Measurements from ENCODE around the gene NEUROD2.

The NEUROD2 gene

DNA sequence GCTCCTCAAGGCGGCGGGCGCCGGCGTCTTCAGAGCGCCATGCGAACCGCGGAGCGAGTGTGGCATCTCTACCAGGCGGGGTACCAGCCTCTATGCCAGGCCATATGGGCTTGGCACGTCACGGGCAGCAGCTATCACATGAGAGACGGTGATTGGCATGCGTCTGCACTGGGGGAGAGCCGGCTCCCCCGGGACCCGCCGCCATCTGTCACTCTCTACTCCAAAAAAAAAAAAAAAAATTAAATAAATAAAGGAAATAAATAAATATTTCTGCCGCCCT lies at the start of gene NEUROD2:
Gene NEUROD2 (minus strand): TSS at position 70 of the 280 bp plus-strand sequence. CDS start 1,321 bp downstream, outside the sequence.
- DNase-seq (ENCODE audit: low spot score) = peak; percentile 94

- DNase-seq (ENCODE audit: low spot score) = no peak
These were observed 47.4 kb upstream of the NEUROD2 start for GRCh38 chr17:39655105-39655504.

GRCh38 chr17:39653662-39654331 lies 46.1 kb upstream of the NEUROD2 start:
- peak; percentile 93 for DNase-seq (ENCODE audit: low spot score)

GRCh38 chr17:39653316-39653661 lies 45.6 kb upstream of the NEUROD2 start:
- no peak for DNase-seq (ENCODE audit: low spot score)

- DNase-seq (ENCODE audit: low spot score) = no peak
These were observed 45.0 kb upstream of the NEUROD2 start for GRCh38 chr17:39652587-39653315.

DNA sequence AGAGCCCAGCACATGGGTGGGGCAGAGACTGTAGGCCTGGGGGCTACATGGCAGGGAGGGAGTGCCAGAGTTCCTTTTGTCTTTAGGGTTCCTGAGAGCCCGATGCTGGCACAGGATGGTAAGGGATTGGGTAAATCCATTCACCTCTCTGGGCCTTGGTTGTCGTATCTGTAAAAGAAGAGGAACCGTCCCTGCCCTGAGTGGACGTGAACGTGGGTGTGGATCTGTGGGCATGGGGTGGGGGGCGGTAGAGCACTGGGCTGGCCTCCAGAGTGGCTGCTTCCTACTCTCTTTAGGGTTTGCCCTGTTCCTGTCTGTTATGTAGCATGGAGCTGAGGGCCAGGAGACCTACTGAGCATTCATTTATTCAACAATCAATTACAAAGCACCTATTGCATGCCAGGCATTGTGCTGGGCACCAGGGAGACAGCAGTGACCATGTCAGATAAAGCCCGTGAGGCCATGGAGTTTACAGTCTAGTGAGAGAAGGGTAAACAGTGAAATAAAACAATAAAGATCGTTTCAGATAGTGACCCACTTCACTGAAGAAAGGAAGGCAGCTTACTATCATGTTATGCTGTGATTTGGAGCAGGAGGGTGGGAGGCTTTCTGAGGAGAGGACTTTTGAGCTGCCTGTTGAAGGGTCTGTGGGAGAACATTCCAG lies 44.3 kb upstream of the NEUROD2 start:
- no peak for DNase-seq (ENCODE audit: low spot score)

GRCh38 chr17:39650121-39650579 lies 42.4 kb upstream of the NEUROD2 start:
- DNase-seq (ENCODE audit: low spot score) = no peak

DNA sequence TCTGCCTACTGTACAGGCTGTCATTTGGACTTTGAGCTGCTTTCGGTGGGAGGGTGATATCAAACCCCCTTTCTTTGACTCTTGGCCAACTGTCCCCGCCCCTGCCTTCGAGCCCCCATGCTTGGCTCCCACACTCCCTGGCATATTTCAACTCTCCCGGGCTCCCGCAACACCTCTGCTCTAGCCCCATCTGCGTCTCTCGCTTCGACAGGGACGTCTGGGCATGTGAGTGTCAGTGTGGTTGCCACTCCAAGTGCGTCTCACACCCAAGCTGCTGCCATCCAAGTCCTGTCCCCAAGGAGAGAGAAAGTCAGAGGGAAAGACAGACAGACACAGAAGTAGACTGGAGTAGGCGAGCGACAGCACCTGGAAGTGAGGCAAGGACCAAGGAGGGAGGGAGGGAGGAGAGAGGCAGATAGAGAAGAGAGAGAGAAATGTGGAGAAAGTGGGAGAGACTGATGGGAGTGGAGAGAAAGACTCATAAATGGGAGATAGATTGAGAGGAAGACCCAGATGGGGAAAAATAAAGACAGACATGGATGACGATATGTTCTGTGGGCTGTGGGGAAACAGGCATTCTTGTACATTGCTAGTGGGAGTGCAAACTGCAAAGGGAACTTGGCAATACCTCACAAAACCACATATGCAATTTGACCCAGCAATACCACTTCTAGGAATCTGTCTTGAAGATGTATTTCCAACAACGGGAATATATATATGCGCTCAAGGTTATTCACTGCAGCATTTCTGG lies 41.1 kb upstream of the NEUROD2 start:
- DNase-seq (ENCODE audit: low spot score) = no peak

GRCh38 chr17:39647256-39647655 lies 39.5 kb upstream of the NEUROD2 start:
- no peak for DNase-seq (ENCODE audit: low spot score)

DNA sequence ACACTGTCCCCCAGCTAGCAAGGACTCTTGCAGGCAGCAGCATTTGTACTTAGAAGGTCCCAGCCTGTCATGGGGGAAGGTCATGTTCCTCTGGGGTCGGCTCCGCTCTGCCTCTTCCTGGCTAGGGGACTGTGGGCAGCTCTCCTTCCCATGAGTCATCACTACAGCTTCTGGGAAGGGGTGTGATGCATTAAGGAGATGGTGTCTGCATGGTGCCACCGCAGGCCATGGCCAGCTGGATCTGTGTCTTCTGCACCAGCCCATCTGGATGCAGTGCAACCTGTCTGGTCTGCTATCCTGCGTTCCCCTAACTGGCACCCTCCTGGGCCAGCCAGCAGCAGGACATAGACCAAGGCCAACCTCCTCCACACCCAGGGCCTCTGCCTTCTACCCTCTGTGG lies 35.6 kb upstream of the NEUROD2 start:
- no peak for DNase-seq (ENCODE audit: low spot score)

- no peak for DNase-seq (ENCODE audit: low spot score)
These were observed 34.8 kb upstream of the NEUROD2 start for GRCh38 chr17:39642291-39643074.

GRCh38 chr17:39641883-39642282 lies 34.2 kb upstream of the NEUROD2 start:
- DNase-seq (ENCODE audit: low spot score) = no peak

DNA sequence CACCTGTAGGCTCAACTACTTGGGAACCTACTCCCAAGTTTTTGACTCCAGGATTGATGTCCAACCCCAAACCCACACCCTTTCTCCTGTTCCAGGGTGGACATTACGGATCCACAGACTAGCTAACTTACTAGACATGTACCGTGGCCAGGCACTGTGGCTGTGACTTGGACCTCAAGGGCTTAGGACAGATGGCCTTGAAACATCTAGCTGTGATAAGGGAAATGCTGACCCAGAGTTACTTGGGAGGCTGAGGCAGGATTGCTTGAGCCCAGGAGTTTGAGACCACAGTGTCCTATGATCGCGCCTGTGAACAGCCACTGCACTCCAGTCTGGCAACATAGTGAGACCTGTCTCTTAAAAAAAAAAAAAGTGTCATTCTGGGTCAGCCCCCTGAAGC lies 33.4 kb upstream of the NEUROD2 start:
- no peak for DNase-seq (ENCODE audit: low spot score)

DNA sequence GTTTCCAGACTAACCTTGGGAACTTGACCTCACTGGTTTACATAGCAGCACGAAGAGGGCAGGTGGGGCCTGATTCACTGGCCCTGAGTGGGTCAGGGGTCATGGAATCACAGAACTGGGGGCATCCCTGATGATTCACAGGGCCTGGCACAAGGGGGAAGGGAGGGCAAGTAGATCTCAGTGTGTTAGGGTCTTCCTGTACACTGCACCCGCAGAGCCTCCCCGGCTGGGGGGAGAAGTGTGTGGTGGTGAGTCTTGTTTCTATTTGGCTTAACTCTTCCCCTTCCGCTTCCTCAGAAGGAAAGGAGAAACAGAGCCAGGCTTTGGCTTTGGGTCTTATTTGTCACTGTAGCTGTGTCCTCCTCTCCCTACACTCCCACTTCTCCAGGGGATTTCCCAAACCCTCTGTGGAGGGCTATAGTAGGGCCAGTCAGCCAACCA lies 32.9 kb upstream of the NEUROD2 start:
- DNase-seq (ENCODE audit: low spot score) = no peak

- DNase-seq (ENCODE audit: low spot score) = no peak
These were observed 32.1 kb upstream of the NEUROD2 start for GRCh38 chr17:39639566-39640458.

DNA sequence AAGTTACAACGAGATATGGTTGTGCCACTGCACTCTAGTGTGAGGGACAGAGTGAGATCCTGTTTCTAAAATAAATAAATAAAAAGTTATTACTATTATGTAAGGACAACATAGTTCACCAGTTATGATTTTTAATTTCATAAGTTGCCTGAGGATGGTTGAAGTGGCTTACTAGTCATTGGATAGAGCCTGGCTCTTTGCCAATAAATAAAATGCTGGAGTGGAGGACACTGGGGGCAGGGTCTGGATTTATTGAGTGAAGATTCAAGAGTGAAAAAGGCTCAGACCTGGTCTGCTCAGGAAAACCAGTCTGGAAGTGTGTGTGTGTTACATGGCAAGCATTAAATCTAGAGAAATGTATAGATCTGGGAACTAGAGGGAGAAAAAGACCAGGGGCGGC lies 31.3 kb upstream of the NEUROD2 start:
- no peak for DNase-seq (ENCODE audit: low spot score)

- DNase-seq (ENCODE audit: low spot score) = no peak
These were observed 30.6 kb upstream of the NEUROD2 start for GRCh38 chr17:39638317-39638716.

- peak; percentile 99 for DNase-seq (ENCODE audit: low spot score)
These were observed 29.4 kb upstream of the NEUROD2 start, which contains the start of gene STARD3 for GRCh38 chr17:39636927-39637736. Gene STARD3 (plus strand): TSS chr17:39637144. CDS start chr17:39653532, 16,388 bp downstream.

DNA sequence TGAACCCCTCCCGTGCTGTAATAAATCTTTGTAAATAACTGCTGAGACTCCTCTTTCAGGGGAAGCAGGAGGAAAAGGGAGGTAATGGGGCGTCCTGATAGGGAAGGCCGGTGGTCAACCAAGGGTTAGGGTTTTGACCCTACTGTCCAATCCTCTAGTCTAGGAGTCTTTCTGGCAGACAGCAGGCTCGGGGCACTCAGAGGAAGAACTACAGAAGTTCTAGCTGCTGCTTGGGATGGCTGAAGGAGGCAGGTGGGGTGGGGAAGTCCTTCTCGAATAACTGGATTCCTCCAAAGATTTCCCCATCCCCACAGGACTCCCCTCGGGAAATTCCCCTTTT lies 28.8 kb upstream of the NEUROD2 start:
- DNase-seq (ENCODE audit: low spot score) = no peak
